ENCODE results near the gene RBMS3.
"Not testable (repeated sequence)": the region's sequence is repeated elsewhere in the genome, so short reads cannot be mapped to it uniquely, and the experiment has no call there.

The RBMS3 gene

GRCh38 chr3:29393946-29394345 is 113.1 kb downstream of the RBMS3 start:
- DNase-seq, result not testable (repeated sequence)

GRCh38 chr3:29397406-29397805 is 116.5 kb downstream of the RBMS3 start:
- no peak for DNase-seq

GRCh38 chr3:29398787-29399186 is 117.9 kb downstream of the RBMS3 start:
- no peak for DNase-seq

- DNase-seq, result no peak
Observed at GRCh38 chr3:29406291-29406832, 125.5 kb downstream of the RBMS3 start.

GRCh38 chr3:29408676-29409075 is 127.8 kb downstream of the RBMS3 start:
- DNase-seq, result no peak

- DNase-seq, result no peak
Observed at GRCh38 chr3:29409409-29409808, 128.5 kb downstream of the RBMS3 start.

- DNase-seq, result no peak
Observed at GRCh38 chr3:29410220-29410619, 129.3 kb downstream of the RBMS3 start.

GRCh38 chr3:29410660-29411405 is 130.0 kb downstream of the RBMS3 start:
- no peak for DNase-seq

GRCh38 chr3:29412110-29412509 is 131.2 kb downstream of the RBMS3 start:
- DNase-seq, result no peak

- DNase-seq, result no peak
Observed at GRCh38 chr3:29414468-29415224, 133.8 kb downstream of the RBMS3 start.

GRCh38 chr3:29415482-29416223 is 134.8 kb downstream of the RBMS3 start:
- no peak for DNase-seq

GRCh38 chr3:29416514-29416913 is 135.6 kb downstream of the RBMS3 start:
- no peak for DNase-seq

- no peak for DNase-seq
Observed at GRCh38 chr3:29420106-29420505, 139.2 kb downstream of the RBMS3 start.

- DNase-seq, result no peak
Observed at GRCh38 chr3:29426302-29427226, 145.7 kb downstream of the RBMS3 start.

- DNase-seq, result no peak
Observed at GRCh38 chr3:29427266-29428103, 146.6 kb downstream of the RBMS3 start.

- no peak for DNase-seq
Observed at GRCh38 chr3:29429055-29429679, 148.3 kb downstream of the RBMS3 start.

- no peak for DNase-seq
Observed at GRCh38 chr3:29430558-29430971, 149.7 kb downstream of the RBMS3 start.

- DNase-seq, result no peak
Observed at GRCh38 chr3:29436612-29437323, 155.9 kb downstream of the RBMS3 start.

GRCh38 chr3:29438580-29438979 is 157.7 kb downstream of the RBMS3 start:
- DNase-seq, result no peak
